IMR-90 (cell line): ENCODE measurements around the gene FTO. TPM values are rescaled to one million over a fixed set of nuclear protein-coding genes. Genes with fewer than 3 reads are reported as not detected.

Source experiments
- ATAC-seq: fragments of 200-7000 bp; cut with Tn5 transposase; 2 replicates; pipeline ENCODE4 v1.9.1; 2020; ENCODE audit warnings: low read depth, mild to moderate bottlenecking, moderate library complexity
- BruUV-seq: library from RNA; stranded (reverse); fragments of 400-500 nt; replicated peaks from 2 replicates; lab custom pipeline; 2021; lab: Mats Ljungman, UMichigan
- CTCF ChIA-PET: fragments of 300-600 bp; formaldehyde crosslinking; extraction: SDS; loops from one replicate; lab custom pipeline; 2021; ENCODE audit warnings: antibody characterized with exemption; lab: Yijun Ruan, JAX
- POLR2A ChIA-PET: fragments of 300-600 bp; sonication (Branson Sonifier 250); formaldehyde crosslinking; loops from one replicate; lab custom pipeline; 2022; ENCODE audit warnings: antibody characterized with exemption; ENCODE audit not compliant: unreplicated experiment; lab: Charles Lee
- DNase-seq: peaks from one replicate; pipeline ENCODE4 v3.0.0; 2013
- H2AFZ ChIP-seq: replicated peaks from 2 replicates; pipeline ENCODE3; 2013; ENCODE audit warnings: low read length, mild to moderate bottlenecking; ENCODE audit not compliant: poor library complexity
- H2AK5ac ChIP-seq: 2 replicates; pipeline ENCODE4 v1.6.1; 2013; ENCODE audit warnings: low read depth, low read length, inconsistent platforms
- H2AK9ac ChIP-seq: replicated peaks from 2 replicates; pipeline ENCODE3; 2013; ENCODE audit warnings: mild to moderate bottlenecking, low read depth, low read length, moderate library complexity; ENCODE audit not compliant: poor library complexity
- H2BK120ac ChIP-seq: 2 replicates; pipeline ENCODE4 v1.6.1; 2013; ENCODE audit warnings: low read depth, low read length, inconsistent platforms
- H2BK15ac ChIP-seq: 3 replicates; pipeline ENCODE4 v1.6.1; 2013; ENCODE audit warnings: low read depth, low read length, inconsistent platforms
- H2BK20ac ChIP-seq: 2 replicates; pipeline ENCODE4 v1.6.1; 2013; ENCODE audit warnings: low read depth, mild to moderate bottlenecking, inconsistent platforms, low read length, moderate library complexity
- H2BK5ac ChIP-seq: 2 replicates; pipeline ENCODE4 v1.6.1; 2013; ENCODE audit warnings: mild to moderate bottlenecking, low read depth, low read length, inconsistent platforms; ENCODE audit not compliant: poor library complexity, severe bottlenecking
- H3K14ac ChIP-seq: replicated peaks from 2 replicates; pipeline ENCODE4 v1.6.1; 2013; ENCODE audit warnings: low read depth, low read length, inconsistent platforms
- H3K18ac ChIP-seq: 2 replicates; pipeline ENCODE4 v1.6.1; 2013; ENCODE audit warnings: low read depth, low read length, control low read depth
- H3K23ac ChIP-seq: 2 replicates; pipeline ENCODE4 v1.6.1; 2013; ENCODE audit warnings: low read depth, low read length, inconsistent platforms
- H3K27ac ChIP-seq: 2 replicates; pipeline ENCODE4 v1.5.1; 2013; ENCODE audit warnings: mild to moderate bottlenecking, control low read depth, low read length; ENCODE audit not compliant: insufficient read depth
- H3K27me3 ChIP-seq: 2 replicates; pipeline ENCODE4 v1.6.1; 2013; ENCODE audit warnings: low read length; ENCODE audit not compliant: control insufficient read depth, insufficient read depth
- H3K36me3 ChIP-seq: 2 replicates; pipeline ENCODE4 v1.6.1; 2013; ENCODE audit warnings: low read length, mixed read lengths; ENCODE audit not compliant: control insufficient read depth, insufficient read depth
- H3K4ac ChIP-seq: 2 replicates; pipeline ENCODE4 v1.6.1; 2013; ENCODE audit warnings: low read depth, low read length, inconsistent platforms
- H3K4me1 ChIP-seq: 2 replicates; pipeline ENCODE4 v1.6.1; 2013; ENCODE audit warnings: low read length, mixed read lengths; ENCODE audit not compliant: control insufficient read depth, insufficient read depth
- H3K4me2 ChIP-seq: 2 replicates; pipeline ENCODE4 v1.6.1; 2013; ENCODE audit warnings: low read depth, mild to moderate bottlenecking, control low read depth, low read length, moderate library complexity
- H3K4me3 ChIP-seq: 2 replicates; pipeline ENCODE4 v1.5.1; 2013; ENCODE audit warnings: low read depth, mild to moderate bottlenecking, control low read depth, low read length, moderate library complexity; ENCODE audit not compliant: insufficient read depth
- H3K56ac ChIP-seq: 2 replicates; pipeline ENCODE4 v1.6.1; 2013; ENCODE audit warnings: low read length, inconsistent platforms; ENCODE audit not compliant: insufficient read depth; ENCODE audit errors: extremely low read depth
- H3K79me1 ChIP-seq, 2 experiments: 2 replicates each; pipeline ENCODE4 v1.6.1; 2013; ENCODE audit warnings: low read length in 2 of 2, inconsistent platforms in 1 of 2, low read depth in 1 of 2
- H3K9ac ChIP-seq: 2 replicates; pipeline ENCODE4 v1.6.1; 2013; ENCODE audit warnings: low read depth, low read length, control low read depth
- H3K9me1 ChIP-seq: 2 replicates; pipeline ENCODE4 v1.6.1; 2013; ENCODE audit warnings: low read length, inconsistent platforms; ENCODE audit not compliant: insufficient read depth
- H3K9me3 ChIP-seq: 2 replicates; pipeline ENCODE4 v1.6.1; 2013; ENCODE audit warnings: low read length; ENCODE audit not compliant: control insufficient read depth, insufficient read depth
- H4K20me1 ChIP-seq: 2 replicates; pipeline ENCODE4 v1.6.1; 2013; ENCODE audit warnings: low read length, inconsistent platforms; ENCODE audit not compliant: insufficient read depth
- H4K5ac ChIP-seq: 2 replicates; pipeline ENCODE4 v1.6.1; 2013; ENCODE audit warnings: mild to moderate bottlenecking, low read depth, low read length, control low read depth
- H4K8ac ChIP-seq, 2 experiments: 2 replicates each; pipeline ENCODE4 v1.6.1; 2013; ENCODE audit warnings: low read depth in 2 of 2, low read length in 2 of 2, control low read depth in 1 of 2, inconsistent platforms in 1 of 2
- H4K91ac ChIP-seq: 2 replicates; pipeline ENCODE4 v1.6.1; 2013; ENCODE audit warnings: low read depth, low read length, inconsistent platforms; ENCODE audit not compliant: insufficient read depth
- CTCF ChIP-seq: conservative IDR thresholded peaks from 2 replicates; pipeline ENCODE4 v1.5.1; 2012; ENCODE audit warnings: mild to moderate bottlenecking, low read depth, low read length, improper control_type of control experiment
- WGBS, 2 experiments: methylation state at CpG; one replicate each; pipeline versions ENCODE4 v1.1.5 to v1.1.7; 2013; ENCODE audit warnings: missing lambda C conversion rate in 2 of 2; ENCODE audit not compliant: insufficient read length in 1 of 2; ENCODE audit errors: extremely low coverage in 2 of 2; 5-methylcytosine and 5-hydroxymethylcytosine counted together
- dilution Hi-C: fragments of 300-500 bp; cut with HindIII; formaldehyde crosslinking; loops from one replicate; pipeline ENCODE4 v1.14.3; 2018; ENCODE audit warnings: low sequenced_read_pairs; ENCODE audit not compliant: unreplicated experiment
- in situ Hi-C: fragments of 300-500 bp; cut with MboI; formaldehyde crosslinking; loops from 3 replicates; pipeline ENCODE4 v1.14.3; 2019; ENCODE audit warnings: low sequenced_read_pairs, inconsistent platforms, mixed read lengths
- intact Hi-C: fragments of 100-400 bp; cut with micrococcal nuclease; formaldehyde crosslinking; loops from 2 replicates; pipeline ENCODE4 v1.10.0; 2022
- polyA plus RNA-seq, 3 experiments: library from polyadenylated mRNA; depleted of rRNA; stranded (reverse); fragments of >200 nt; gene quantifications; 2 replicates each; pipeline ENCODE4 v1.2.3, GENCODE V29; 2012; ENCODE audit warnings: low replicate concordance in 1 of 3
- total RNA-seq: library from RNA; depleted of rRNA; stranded (reverse); fragments of >200 nt; gene quantifications from 2 replicates; pipeline ENCODE4 v1.2.3, GENCODE V29; 2012

The FTO gene
- total and polyA plus RNA-seq, 2 of the 4 experiments (the other 2 are of a cell fraction): 70.3 to 132 TPM

DNA sequence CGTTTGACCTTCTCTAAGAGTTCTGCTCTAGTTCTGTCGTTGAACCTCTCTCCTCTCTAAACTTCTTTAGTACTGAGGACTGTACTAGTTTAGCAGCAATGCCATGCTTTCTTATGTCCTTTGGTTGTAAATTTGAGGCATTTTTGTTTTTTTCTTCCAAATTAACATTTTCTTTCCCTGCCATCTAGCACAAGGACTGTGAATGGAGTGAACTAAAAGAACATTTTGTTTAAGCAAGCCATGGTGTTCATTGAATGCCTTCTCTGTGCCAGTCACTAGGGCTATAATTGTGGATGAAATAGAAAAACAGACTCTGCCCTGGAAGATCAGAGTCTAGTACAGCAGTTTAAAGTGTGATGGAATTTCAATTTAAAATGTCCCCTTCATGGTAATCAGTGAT lies 137.9 kb downstream of the FTO start:
- TF ChIP-seq CTCF: no peak
- Histone ChIP-seq H4K91ac (no peak overlapping the region), H4K5ac (no peak overlapping the region), H2AK5ac (no peak overlapping the region), H2BK15ac (no peak overlapping the region), H3K4me1 (peaks cover 5% of the 10 kb centered on the region), H2BK120ac (no peak overlapping the region), H3K27me3 (no peaks in the 10 kb centered on the region), H2BK5ac (no peak overlapping the region), H3K23ac (no peak overlapping the region), H3K14ac (no peak overlapping the region), H3K9ac (no peak overlapping the region), H3K56ac (no peak overlapping the region), H3K27ac (no peak overlapping the region), H3K36me3 (no peaks in the 10 kb centered on the region; the same call in 1 of the 2 replicates), H2BK20ac (no peak overlapping the region), H4K8ac (no peak overlapping the region), H3K9me1 (peaks cover 3% of the 10 kb centered on the region; the same call in 1 of the 2 replicates), H2AFZ (no peak overlapping the region), H3K9me3 (no peaks in the 10 kb centered on the region), H2AK9ac (no peak overlapping the region), H4K20me1 (no peaks in the 10 kb centered on the region; the same call in 1 of the 2 replicates), H3K4ac (no peak overlapping the region), H3K4me3 (no peak overlapping the region), H3K18ac (no peak overlapping the region), H3K79me1 (peaks cover 7 to 12% of the 10 kb centered on the region in 2 experiments), H3K4me2 (no peak overlapping the region)
- ATAC-seq: no peak
- ChIA-PET CTCF (no interaction called here), POLR2A (no interaction called here)
- in situ Hi-C loops (no loop called here), dilution Hi-C loops (no loop called here), intact Hi-C loops (loop anchor here (5.0 kb wide), 1 partner anchor 35 kb away; no protein-coding TSS in a partner anchor)
- no TSS peak for BruUV-seq
- WGBS, 2 experiments: no CpG with 5 or more reads among the region's 2 CpGs
- DNase-seq: no peak
